Stimulated activated naive CD4-positive, alpha-beta T cell treated with Interleukin-2 at 50 U/mL for 16 hours (primary cell): ENCODE measurements around the gene HPS5.

Source experiments
- DNase-seq: peaks from one replicate; lab custom pipeline; 2025; lab: John Stamatoyannopoulos, UW

HPS5 gene

GRCh38 chr11:18317551-18317950 lies 4.4 kb downstream of the HPS5 start:
- no peak for DNase-seq

DNA sequence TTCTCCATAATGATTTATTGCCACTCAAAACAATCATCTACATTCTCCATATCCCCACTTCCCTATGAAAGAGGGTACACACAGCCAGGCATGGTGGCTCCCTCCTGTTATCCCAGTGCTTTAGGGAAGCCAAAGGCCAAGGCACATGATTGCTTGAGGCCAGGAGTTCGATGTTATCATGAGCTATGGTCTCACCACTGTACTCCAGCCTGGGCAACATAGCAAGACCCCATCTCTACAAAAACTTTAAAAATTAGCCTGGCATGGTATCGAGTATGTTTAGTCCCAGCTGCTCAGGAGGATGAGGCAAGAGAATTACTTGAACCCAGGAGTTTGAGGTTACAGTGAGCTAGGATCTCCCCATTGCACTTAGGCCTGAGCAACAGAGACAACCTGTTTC lies 6.0 kb downstream of the HPS5 start:
- DNase-seq = no peak

GRCh38 chr11:18314784-18315523 lies 7.0 kb downstream of the HPS5 start:
- DNase-seq = no peak

GRCh38 chr11:18313965-18314763 lies 7.8 kb downstream of the HPS5 start:
- DNase-seq = no peak

GRCh38 chr11:18312663-18313420 lies 9.1 kb downstream of the HPS5 start:
- no peak for DNase-seq

GRCh38 chr11:18312012-18312411 lies 9.9 kb downstream of the HPS5 start:
- no peak for DNase-seq

- no peak for DNase-seq
Measured at GRCh38 chr11:18310800-18311340, 11.1 kb downstream of the HPS5 start.

- no peak for DNase-seq
Measured at GRCh38 chr11:18309691-18310090, 12.2 kb downstream of the HPS5 start.

- DNase-seq = no peak
Measured at GRCh38 chr11:18308242-18308641, 13.7 kb downstream of the HPS5 start.

DNA sequence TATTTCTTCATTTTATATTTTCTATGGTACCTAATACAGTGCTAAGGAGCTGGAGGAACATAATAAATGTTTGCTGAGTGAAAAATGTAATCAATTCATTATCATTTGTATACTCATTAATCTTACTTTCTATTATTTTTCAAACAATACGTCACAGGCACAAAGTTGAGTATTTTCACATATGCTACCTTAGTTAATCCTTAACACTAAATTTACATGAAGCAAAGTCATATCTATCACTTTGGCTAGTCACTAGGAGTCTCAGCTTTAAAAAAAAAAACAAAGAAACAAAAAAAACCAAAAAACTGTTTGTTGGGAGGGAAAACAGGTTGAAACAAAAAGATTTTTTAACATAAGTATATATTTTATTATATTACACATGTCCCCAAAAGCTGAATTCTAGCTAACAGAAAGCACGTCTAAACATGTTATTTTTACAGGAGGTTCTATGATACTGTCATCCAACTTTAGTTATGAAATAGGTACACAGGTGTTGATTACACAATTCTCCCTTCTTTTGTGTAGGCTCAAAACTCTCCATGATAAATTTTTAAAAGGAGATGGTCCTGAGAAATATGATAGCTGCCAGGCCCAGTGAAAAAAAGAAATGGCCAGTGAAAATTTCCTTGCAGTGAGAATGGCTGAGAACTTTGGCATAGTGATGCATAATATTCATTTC lies 14.3 kb downstream of the HPS5 start:
- no peak for DNase-seq

DNA sequence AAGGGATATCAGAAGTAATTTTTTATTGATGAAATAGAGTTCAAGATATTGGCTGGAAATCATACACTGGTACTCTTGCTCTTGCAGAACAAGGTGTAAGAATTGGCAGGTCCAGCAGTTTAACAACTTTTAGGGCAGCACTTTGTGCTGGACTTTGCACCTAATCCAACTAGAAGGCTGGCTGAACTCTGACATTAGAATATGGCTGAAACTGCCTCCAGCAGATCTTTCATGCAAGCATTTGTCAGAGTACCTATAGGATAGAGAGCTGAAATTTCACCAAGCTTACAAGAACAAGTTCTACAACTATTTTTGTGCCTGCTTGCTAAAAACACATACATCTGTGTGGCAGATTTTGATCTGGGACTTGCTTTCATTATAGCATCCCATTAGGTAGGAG lies 17.2 kb downstream of the HPS5 start:
- no peak for DNase-seq

DNA sequence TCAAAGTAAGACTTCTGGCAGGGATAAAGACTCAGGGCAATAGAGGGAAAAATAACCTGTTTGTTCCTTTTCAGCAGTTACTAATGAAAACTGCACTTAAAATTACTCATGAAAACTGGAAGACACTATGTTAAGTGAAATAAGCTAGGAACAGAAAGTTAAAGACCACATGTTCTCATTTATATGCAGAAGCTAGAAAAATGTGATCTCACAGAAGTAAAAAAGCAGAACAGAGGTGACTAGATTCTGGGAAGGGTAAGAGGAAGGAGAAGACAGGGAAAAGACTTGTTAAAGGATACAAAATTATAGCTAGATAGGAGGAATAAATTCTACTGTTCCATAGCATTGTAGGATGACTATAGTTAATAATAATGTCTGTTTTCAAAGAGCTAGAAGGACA lies 22.2 kb downstream of the HPS5 start:
- no peak for DNase-seq

GRCh38 chr11:18295316-18295715 lies 26.6 kb downstream of the HPS5 start:
- no peak for DNase-seq

GRCh38 chr11:18294862-18295261 lies 27.1 kb downstream of the HPS5 start:
- no peak for DNase-seq

DNA sequence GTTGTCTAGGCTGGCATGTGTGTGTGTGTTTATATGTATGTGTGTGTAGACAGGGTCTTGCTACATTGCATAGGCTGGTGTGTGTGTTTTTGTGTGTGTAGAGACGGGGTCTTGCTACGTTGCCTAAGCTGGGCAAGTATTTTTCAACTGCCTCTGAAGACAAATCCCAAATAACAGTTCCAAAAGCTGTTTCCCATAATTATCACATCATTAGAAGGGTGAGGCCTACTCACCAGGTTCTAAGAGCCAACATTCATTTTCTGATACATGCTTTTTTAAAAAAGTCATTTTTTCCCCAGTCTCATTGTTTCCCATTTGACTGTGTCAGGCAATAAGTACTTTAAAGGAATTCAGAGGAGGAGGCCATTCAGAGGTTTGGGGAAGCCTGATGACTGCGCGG lies 33.0 kb downstream of the HPS5 start:
- DNase-seq = no peak

GRCh38 chr11:18285841-18286240 lies 36.1 kb downstream of the HPS5 start:
- DNase-seq = no peak

- no peak for DNase-seq
Measured at GRCh38 chr11:18282626-18283025, 39.3 kb downstream of the HPS5 start.

DNA sequence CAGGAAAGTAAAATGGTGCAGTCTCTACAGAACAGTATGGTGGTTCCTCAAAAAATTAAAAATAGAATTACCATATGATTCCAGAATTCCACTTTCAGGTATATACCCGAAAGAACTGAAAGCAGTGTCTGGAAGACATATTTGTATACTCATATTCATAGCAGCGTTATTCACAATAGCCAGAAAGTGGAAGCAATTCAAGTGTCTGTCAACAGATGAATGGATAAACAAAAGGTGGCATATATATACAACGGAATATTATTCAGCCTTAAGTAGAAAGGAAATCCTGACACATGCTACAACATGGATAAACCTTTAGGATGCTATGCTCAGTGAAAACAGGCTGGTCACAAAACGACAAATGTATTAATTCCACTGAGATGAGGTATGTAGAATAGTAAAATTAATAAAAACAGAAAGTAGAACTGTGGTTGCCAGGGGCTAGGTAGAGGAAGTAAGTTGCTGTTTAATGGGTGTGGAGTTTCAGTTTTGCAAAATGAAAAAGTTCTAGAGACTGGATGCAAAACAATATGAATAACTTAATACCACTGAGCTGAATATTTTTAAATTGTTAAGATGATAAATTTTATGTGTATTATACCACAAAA lies 41.4 kb downstream of the HPS5 start:
- no peak for DNase-seq

DNA sequence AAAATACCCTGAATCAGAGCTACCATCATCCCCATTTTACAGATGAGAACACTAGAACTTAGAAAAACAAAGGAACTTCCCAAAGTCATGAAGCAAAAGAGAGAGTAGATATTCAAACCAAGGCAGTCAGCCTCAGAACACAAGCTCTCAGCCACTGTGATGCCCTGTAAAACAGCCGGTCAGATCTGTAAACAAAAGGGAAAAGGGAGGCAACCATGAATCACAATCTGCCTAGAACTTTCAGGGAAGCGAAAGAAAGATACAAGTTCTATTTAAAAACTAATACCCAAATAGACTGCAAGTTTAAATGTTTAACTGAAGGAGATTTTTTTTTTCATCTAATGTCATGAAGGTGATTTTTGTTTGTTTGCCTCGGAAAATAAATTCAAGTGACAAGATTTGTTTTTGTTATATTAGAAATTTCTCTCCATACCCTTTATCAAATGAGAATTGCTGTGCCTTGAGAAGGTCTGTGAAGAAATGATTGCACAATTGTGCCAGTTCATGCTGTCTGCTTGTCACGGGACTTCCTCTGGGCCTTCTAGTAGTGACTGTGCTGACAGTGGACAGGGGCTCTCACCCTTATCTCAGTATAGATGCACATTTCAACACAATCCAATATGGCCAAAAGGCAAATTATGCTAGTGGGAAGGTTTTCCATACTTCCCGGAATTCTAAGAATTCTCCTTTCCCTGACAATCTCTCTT lies 44.2 kb downstream of the HPS5 start:
- DNase-seq = no peak

GRCh38 chr11:18271206-18271605 lies 50.7 kb downstream of the HPS5 start:
- no peak for DNase-seq

- no peak for DNase-seq
Measured at GRCh38 chr11:18270102-18270501, 51.8 kb downstream of the HPS5 start.
